ENCODE results near the gene TFCP2L1.

DNA sequence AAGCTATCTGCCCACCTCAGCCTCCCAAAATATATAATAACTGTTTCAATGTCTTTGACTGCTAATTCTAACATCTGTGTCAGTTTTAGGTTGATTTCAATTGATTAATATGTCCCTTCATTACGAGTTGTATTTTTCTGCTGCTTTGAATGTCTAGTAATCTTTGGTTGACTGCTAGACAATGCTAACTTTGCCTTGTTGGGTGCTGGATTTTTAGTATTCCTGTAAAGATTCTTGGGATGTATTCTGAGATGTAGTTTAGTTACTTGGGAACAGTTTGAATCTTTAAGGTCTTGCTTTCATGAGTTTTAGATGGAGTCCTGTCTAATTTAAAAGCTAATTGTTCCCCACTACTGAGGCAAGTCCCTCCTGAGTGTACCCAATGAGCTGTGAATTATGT lies 114.4 kb downstream of the TFCP2L1 start:
- TF ChIP-seq EZH2 (IDR thresholded peaks at IDR 0.05; ENCODE audit: borderline replicate concordance, low read length): no peak
- TF ChIP-seq, protein P1, sequence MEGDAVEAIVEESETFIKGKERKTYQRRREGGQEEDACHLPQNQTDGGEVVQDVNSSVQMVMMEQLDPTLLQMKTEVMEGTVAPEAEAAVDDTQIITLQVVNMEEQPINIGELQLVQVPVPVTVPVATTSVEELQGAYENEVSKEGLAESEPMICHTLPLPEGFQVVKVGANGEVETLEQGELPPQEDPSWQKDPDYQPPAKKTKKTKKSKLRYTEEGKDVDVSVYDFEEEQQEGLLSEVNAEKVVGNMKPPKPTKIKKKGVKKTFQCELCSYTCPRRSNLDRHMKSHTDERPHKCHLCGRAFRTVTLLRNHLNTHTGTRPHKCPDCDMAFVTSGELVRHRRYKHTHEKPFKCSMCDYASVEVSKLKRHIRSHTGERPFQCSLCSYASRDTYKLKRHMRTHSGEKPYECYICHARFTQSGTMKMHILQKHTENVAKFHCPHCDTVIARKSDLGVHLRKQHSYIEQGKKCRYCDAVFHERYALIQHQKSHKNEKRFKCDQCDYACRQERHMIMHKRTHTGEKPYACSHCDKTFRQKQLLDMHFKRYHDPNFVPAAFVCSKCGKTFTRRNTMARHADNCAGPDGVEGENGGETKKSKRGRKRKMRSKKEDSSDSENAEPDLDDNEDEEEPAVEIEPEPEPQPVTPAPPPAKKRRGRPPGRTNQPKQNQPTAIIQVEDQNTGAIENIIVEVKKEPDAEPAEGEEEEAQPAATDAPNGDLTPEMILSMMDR (IDR thresholded peaks at IDR 0.05; ENCODE audit: low read length): no peak

All from OCI-LY1 (cell line).